Mucosa of rectum (tissue), 2 donors: Measurements from ENCODE around the gene ARHGEF7.

ENCODE experiments used
- H3K27ac ChIP-seq, 2 donors: one replicate each; pipeline ENCODE4 v1.7.0; 2013; ENCODE audit warnings: inconsistent platforms in 2 of 2, low read depth in 2 of 2, low read length in 2 of 2
- H3K27me3 ChIP-seq, 2 donors: one replicate each; pipeline ENCODE4 v1.7.0; 2013; ENCODE audit warnings: low read length in 2 of 2; ENCODE audit not compliant: control insufficient read depth in 2 of 2, insufficient read depth in 2 of 2
- H3K36me3 ChIP-seq, 2 donors: one replicate each; pipeline ENCODE4 v1.7.0; 2013; ENCODE audit warnings: low read length in 2 of 2; ENCODE audit not compliant: control insufficient read depth in 2 of 2, insufficient read depth in 2 of 2
- H3K4me1 ChIP-seq, 2 donors: one replicate each; pipeline ENCODE4 v1.7.0; 2013; ENCODE audit warnings: low read length in 2 of 2, mild to moderate bottlenecking in 1 of 2; ENCODE audit not compliant: control insufficient read depth in 2 of 2, insufficient read depth in 2 of 2
- H3K4me3 ChIP-seq, 2 donors: one replicate each; pipeline ENCODE4 v1.7.0; 2013; ENCODE audit warnings: low read length in 2 of 2
- H3K9ac ChIP-seq, 2 donors: one replicate each; pipeline ENCODE4 v1.7.0; 2013; ENCODE audit warnings: low read length in 2 of 2, low read depth in 1 of 2, mild to moderate bottlenecking in 1 of 2
- H3K9me3 ChIP-seq, 2 donors: one replicate each; pipeline ENCODE4 v1.7.0; 2013; ENCODE audit warnings: low read length in 2 of 2; ENCODE audit not compliant: control insufficient read depth in 2 of 2
- donor health status: healthy.
- donor health status: Normal muscosa, but diverticular disease.

Gene ARHGEF7

DNA sequence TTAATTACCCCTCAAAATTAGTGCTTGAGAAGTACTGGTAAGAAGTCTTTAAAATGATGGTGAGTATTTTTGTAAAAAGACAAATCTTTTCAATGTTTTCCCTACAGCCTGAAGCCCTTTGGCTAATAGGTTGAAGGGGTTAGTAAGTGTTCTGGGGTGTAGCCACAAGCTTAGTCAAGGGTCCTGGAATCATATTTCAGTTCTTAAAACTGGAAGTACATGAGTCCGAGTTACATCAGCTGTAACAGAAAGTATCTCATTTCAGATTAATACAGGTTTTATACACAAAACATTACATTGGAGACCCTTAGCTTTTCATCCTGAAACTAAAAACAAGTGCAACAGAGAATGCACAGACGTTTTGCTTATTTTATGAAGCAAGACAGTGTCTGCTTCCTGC, 152.7 kb downstream of the ARHGEF7 start:
- H3K4me3 ChIP-seq, result no peak overlapping the region
- H3K36me3 ChIP-seq, result peaks cover 37 to 41% of the 10 kb centered on the region in 2 donors
- no peak overlapping the region for H3K9ac ChIP-seq
- H3K27ac ChIP-seq, result no peak overlapping the region
- no peaks in the 10 kb centered on the region for H3K4me1 ChIP-seq
- no peaks in the 10 kb centered on the region for H3K9me3 ChIP-seq
- H3K27me3 ChIP-seq, result no peaks in the 10 kb centered on the region

GRCh38 chr13:111269508-111269907, 154.4 kb downstream of the ARHGEF7 start:
- H3K4me3 ChIP-seq, result no peak overlapping the region
- peaks cover 49% of the 10 kb centered on the region in 2 donors for H3K36me3 ChIP-seq
- no peak overlapping the region for H3K27ac ChIP-seq
- no peak overlapping the region for H3K9ac ChIP-seq
- no peaks in the 10 kb centered on the region for H3K4me1 ChIP-seq
- no peaks in the 10 kb centered on the region for H3K9me3 ChIP-seq
- H3K27me3 ChIP-seq, result no peaks in the 10 kb centered on the region

DNA sequence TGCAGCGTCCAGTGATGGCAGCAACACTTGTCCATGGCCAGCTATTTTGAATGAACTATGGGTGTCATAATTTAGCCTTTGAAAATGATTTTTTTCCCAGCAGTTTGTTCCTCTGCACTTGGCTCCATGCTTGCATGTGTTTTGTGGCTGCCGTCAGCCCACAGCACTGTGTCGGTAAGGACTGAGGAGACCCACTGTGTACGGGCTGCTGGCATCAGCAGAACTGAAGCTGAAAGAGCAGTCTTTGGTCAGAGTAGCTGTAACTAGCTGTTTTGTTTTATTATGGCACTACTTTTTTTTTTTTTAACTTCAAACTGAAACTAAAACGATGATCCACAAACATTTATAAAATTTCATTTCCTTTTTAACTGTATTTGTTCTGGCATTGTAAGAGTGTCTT, 155.0 kb downstream of the ARHGEF7 start:
- H3K4me3 ChIP-seq, result no peak overlapping the region
- H3K9me3 ChIP-seq, result no peaks in the 10 kb centered on the region
- no peaks in the 10 kb centered on the region for H3K4me1 ChIP-seq
- H3K27me3 ChIP-seq, result no peaks in the 10 kb centered on the region
- no peak overlapping the region for H3K9ac ChIP-seq
- H3K36me3 ChIP-seq, result peaks cover 49 to 50% of the 10 kb centered on the region in 2 donors
- no peak overlapping the region for H3K27ac ChIP-seq

DNA sequence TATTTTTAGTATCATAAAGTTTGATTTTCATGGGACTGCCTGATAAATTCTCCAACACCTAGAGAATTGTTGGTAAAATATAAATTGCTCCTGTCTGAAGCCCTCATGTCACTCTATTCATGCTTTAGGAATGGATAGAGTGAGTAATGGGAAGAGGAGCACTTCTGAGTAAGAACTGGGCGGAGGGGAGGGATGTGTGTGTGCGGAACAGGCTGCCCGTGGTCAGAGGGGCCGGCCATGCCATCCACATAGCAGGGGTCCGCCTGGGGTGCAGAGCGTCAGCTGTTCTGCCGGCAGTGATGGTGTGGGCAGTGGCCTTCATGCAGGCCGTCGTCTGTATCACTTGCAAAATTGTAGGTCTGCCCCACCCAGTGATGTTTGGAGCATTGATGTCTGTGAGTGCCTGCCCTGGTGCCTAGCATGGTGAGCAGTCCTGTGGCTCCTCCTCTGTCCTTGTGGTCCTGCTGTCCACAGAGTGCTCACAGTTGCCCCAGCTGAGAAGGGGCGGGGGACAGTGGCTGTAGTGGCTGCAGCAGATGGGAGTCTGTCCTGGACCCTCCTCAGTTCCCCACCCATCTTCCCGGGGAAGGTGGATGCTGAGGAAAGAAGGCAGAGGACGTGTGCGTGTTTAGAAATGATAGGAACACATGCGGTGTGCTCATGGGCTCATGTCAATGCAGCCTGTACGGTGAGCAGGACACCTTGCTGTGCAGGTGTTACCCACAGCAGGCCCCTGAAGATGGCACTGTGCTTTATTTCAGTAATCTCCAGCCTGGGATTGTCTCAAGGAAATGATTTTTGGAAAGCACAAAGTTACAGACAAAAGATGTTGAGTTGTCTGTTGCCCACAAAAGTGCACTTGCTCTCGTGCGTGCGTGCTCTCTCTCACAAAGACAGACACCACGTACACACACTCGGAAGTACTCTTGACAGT, 155.9 kb downstream of the ARHGEF7 start:
- Histone ChIP-seq H3K9ac (no peak overlapping the region), H3K27ac (no peak overlapping the region), H3K4me1 (no peaks in the 10 kb centered on the region), H3K9me3 (no peaks in the 10 kb centered on the region), H3K36me3 (peaks cover 55 to 57% of the 10 kb centered on the region in 2 donors), H3K4me3 (no peak overlapping the region), H3K27me3 (no peaks in the 10 kb centered on the region)

- peaks cover 55 to 63% of the 10 kb centered on the region in 2 donors for H3K36me3 ChIP-seq
- no peak overlapping the region for H3K4me3 ChIP-seq
- no peaks in the 10 kb centered on the region for H3K4me1 ChIP-seq
- H3K9ac ChIP-seq, result no peak overlapping the region
- no peak overlapping the region for H3K27ac ChIP-seq
- H3K9me3 ChIP-seq, result no peaks in the 10 kb centered on the region
- H3K27me3 ChIP-seq, result no peaks in the 10 kb centered on the region
Measured at GRCh38 chr13:111272117-111272516, 157.0 kb downstream of the ARHGEF7 start.

- no peaks in the 10 kb centered on the region for H3K9me3 ChIP-seq
- no peak overlapping the region for H3K9ac ChIP-seq
- H3K27ac ChIP-seq, result no peak overlapping the region
- no peaks in the 10 kb centered on the region for H3K4me1 ChIP-seq
- H3K27me3 ChIP-seq, result no peaks in the 10 kb centered on the region
- H3K4me3 ChIP-seq, result no peak overlapping the region
- peaks cover 62% of the 10 kb centered on the region in 2 donors for H3K36me3 ChIP-seq
Measured at GRCh38 chr13:111275382-111275781, 160.3 kb downstream of the ARHGEF7 start.

GRCh38 chr13:111275995-111276618, 161.0 kb downstream of the ARHGEF7 start:
- Histone ChIP-seq H3K27ac (no peak overlapping the region), H3K9me3 (no peaks in the 10 kb centered on the region), H3K4me1 (no peaks in the 10 kb centered on the region), H3K9ac (no peak overlapping the region), H3K27me3 (no peaks in the 10 kb centered on the region), H3K4me3 (no peak overlapping the region), H3K36me3 (peaks cover 62 to 67% of the 10 kb centered on the region in 2 donors)

GRCh38 chr13:111278258-111278657, 163.1 kb downstream of the ARHGEF7 start:
- no peak overlapping the region for H3K9ac ChIP-seq
- H3K36me3 ChIP-seq, result peaks cover 61 to 66% of the 10 kb centered on the region in 2 donors
- H3K4me1 ChIP-seq, result no peaks in the 10 kb centered on the region
- H3K4me3 ChIP-seq, result no peak overlapping the region
- no peak overlapping the region for H3K27ac ChIP-seq
- no peaks in the 10 kb centered on the region for H3K27me3 ChIP-seq
- no peaks in the 10 kb centered on the region for H3K9me3 ChIP-seq

GRCh38 chr13:111278743-111279652, 163.9 kb downstream of the ARHGEF7 start:
- no peak overlapping the region for H3K9ac ChIP-seq
- no peaks in the 10 kb centered on the region for H3K27me3 ChIP-seq
- H3K36me3 ChIP-seq, result peaks cover 63 to 67% of the 10 kb centered on the region in 2 donors
- no peaks in the 10 kb centered on the region for H3K9me3 ChIP-seq
- H3K4me3 ChIP-seq, result no peak overlapping the region
- H3K27ac ChIP-seq, result no peak overlapping the region
- no peaks in the 10 kb centered on the region for H3K4me1 ChIP-seq
